Measurements from ENCODE around the gene ACSS2.
"Not testable (repeated sequence)": the region's sequence is repeated elsewhere in the genome, so short reads cannot be mapped to it uniquely, and the experiment has no call there.

The ACSS2 gene

DNA sequence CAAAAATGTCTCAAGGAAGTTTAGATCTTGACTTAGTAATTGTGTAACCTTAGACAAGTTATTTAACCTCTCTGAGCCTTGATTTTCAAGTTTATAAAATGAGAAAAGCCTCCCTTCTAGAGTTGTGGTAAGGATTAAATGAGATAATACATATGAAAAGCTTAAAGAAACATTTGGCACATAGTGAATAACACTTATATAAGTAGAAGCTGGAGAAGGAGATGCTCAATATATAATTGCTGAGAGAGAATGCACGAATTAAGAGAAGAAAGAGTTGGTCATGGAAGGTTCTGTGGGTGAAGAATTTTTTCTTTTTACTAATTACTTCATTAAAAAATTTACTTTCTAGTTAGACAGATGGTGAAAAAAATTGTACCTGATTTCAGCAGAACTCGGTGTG is 5.3 kb downstream of the ACSS2 start:
- Histone ChIP-seq H3K27me3 (ENCODE audit: low read depth) (no peaks in the 10 kb centered on the region), H3K9me3 (no peaks in the 10 kb centered on the region), H3K4me1 (peaks cover 7% of the 10 kb centered on the region), H3K36me3 (replicated peaks) (peaks cover 20% of the 10 kb centered on the region), H3K4me3 (no peak overlapping the region)
- in situ Hi-C loops (cut with MboI; ENCODE audit: low sequenced_read_pairs), result no loop called here
- DNase-seq (ENCODE audit: low spot score in 2 of 2), result no peak

- Histone ChIP-seq H3K27me3 (ENCODE audit: low read depth) (no peaks in the 10 kb centered on the region), H3K4me3 (no peak overlapping the region), H3K36me3 (replicated peaks) (peaks cover 26% of the 10 kb centered on the region), H3K4me1 (peaks cover 7% of the 10 kb centered on the region), H3K9me3 (no peaks in the 10 kb centered on the region)
- in situ Hi-C loops (cut with MboI; ENCODE audit: low sequenced_read_pairs), result no loop called here
- DNase-seq (ENCODE audit: low spot score in 2 of 2), result no peak
Observed at GRCh38 chr20:34883087-34883688, 6.8 kb downstream of the ACSS2 start.

GRCh38 chr20:34883809-34884208 is 7.4 kb downstream of the ACSS2 start:
- Histone ChIP-seq H3K4me3 (no peak overlapping the region), H3K27me3 (ENCODE audit: low read depth) (no peaks in the 10 kb centered on the region), H3K36me3 (replicated peaks) (peaks cover 26% of the 10 kb centered on the region), H3K9me3 (no peaks in the 10 kb centered on the region), H3K4me1 (peaks cover 7% of the 10 kb centered on the region)
- DNase-seq (ENCODE audit: low spot score in 2 of 2), result no peak
- in situ Hi-C loops (cut with MboI; ENCODE audit: low sequenced_read_pairs), result no loop called here

- Histone ChIP-seq H3K9me3 (no peaks in the 10 kb centered on the region), H3K27me3 (ENCODE audit: low read depth) (no peaks in the 10 kb centered on the region), H3K36me3 (replicated peaks) (peaks cover 26% of the 10 kb centered on the region), H3K4me3 (no peak overlapping the region), H3K4me1 (peaks cover 7% of the 10 kb centered on the region)
- no peak for DNase-seq (ENCODE audit: low spot score in 2 of 2)
- in situ Hi-C loops (cut with MboI; ENCODE audit: low sequenced_read_pairs), result no loop called here
Observed at GRCh38 chr20:34884260-34884659, 7.8 kb downstream of the ACSS2 start.

DNA sequence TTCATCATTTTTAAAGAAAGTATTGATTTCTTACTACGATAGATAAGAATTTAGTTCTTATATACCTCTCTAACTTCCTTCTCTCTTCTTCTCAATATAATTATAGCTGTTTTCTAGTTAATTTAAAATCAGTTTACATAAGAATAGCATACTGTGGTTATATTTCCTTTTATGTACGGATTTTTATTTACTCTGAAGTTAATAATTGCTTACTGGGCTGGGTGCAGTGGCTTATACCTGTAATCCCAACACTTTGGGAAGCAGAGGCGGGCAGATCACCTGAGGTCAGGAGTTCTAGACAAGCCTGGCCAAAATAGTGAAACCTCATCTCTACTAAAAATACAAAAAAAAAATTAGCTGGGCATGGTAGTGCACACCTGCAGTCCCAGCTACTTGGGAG is 9.7 kb downstream of the ACSS2 start:
- no peaks in the 10 kb centered on the region for H3K27me3 ChIP-seq (ENCODE audit: low read depth)
- in situ Hi-C loops (cut with MboI; ENCODE audit: low sequenced_read_pairs), result no loop called here
- H3K9me3 ChIP-seq, result no peaks in the 10 kb centered on the region
- DNase-seq (ENCODE audit: low spot score in 2 of 2), result no peak
- peaks cover 26% of the 10 kb centered on the region for H3K36me3 ChIP-seq (replicated peaks)
- H3K4me3 ChIP-seq, result no peak overlapping the region
- H3K4me1 ChIP-seq, result no peaks in the 10 kb centered on the region

- no peak for DNase-seq (ENCODE audit: low spot score in 2 of 2)
- in situ Hi-C loops (cut with MboI; ENCODE audit: low sequenced_read_pairs), result no loop called here
- H3K4me3 ChIP-seq, result no peak overlapping the region
Observed at GRCh38 chr20:34887023-34887422, 10.6 kb downstream of the ACSS2 start.

DNA sequence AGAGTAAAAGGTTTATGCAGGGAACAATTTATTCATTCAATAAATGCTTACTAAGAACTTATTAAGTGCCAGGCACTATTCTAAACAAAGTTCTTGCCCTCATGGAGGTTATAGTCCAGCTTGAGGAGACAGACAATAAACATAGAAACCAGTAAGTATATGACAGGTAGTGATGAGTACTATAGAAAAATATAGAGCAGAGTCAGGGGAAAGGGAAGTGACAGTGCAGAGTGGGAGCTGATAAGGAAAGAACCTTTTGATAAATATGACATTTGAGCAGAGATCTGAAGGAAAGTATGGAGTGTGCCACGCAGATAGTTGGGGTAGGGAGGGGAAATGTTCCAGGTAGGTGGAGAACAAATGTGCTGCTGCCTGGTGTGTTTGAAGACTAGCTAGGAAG is 12.1 kb downstream of the ACSS2 start:
- no peaks in the 10 kb centered on the region for H3K27me3 ChIP-seq (ENCODE audit: low read depth)
- in situ Hi-C loops (cut with MboI; ENCODE audit: low sequenced_read_pairs), result no loop called here
- H3K4me1 ChIP-seq, result no peaks in the 10 kb centered on the region
- H3K36me3 ChIP-seq (replicated peaks), result peaks cover 18% of the 10 kb centered on the region
- DNase-seq (ENCODE audit: low spot score in 2 of 2), result no peak
- no peak overlapping the region for H3K4me3 ChIP-seq
- no peaks in the 10 kb centered on the region for H3K9me3 ChIP-seq

More at GRCh38 chr20:34887023-34887422, 10.6 kb downstream of the ACSS2 start:
- no peaks in the 10 kb centered on the region for H3K9me3 ChIP-seq
- H3K36me3 ChIP-seq (replicated peaks), result peaks cover 26% of the 10 kb centered on the region
- H3K27me3 ChIP-seq (ENCODE audit: low read depth), result no peaks in the 10 kb centered on the region
- no peaks in the 10 kb centered on the region for H3K4me1 ChIP-seq

- in situ Hi-C loops (cut with MboI; ENCODE audit: low sequenced_read_pairs), result no loop called here
- Histone ChIP-seq H3K27me3 (ENCODE audit: low read depth) (no peaks in the 10 kb centered on the region), H3K4me1 (no peaks in the 10 kb centered on the region), H3K4me3 (no peak overlapping the region), H3K9me3 (no peaks in the 10 kb centered on the region), H3K36me3 (replicated peaks) (peaks cover 5% of the 10 kb centered on the region)
- no peak for DNase-seq (ENCODE audit: low spot score in 2 of 2)
Observed at GRCh38 chr20:34891166-34892062, 15.0 kb downstream of the ACSS2 start.

- no peaks in the 10 kb centered on the region for H3K9me3 ChIP-seq
- no peaks in the 10 kb centered on the region for H3K36me3 ChIP-seq (replicated peaks)
- no peaks in the 10 kb centered on the region for H3K27me3 ChIP-seq (ENCODE audit: low read depth)
- in situ Hi-C loops (cut with MboI; ENCODE audit: low sequenced_read_pairs), result no loop called here
- no peak for DNase-seq (ENCODE audit: low spot score in 2 of 2)
- no peaks in the 10 kb centered on the region for H3K4me1 ChIP-seq
- H3K4me3 ChIP-seq, result no peak overlapping the region
Observed at GRCh38 chr20:34892671-34893070, 16.3 kb downstream of the ACSS2 start.

DNA sequence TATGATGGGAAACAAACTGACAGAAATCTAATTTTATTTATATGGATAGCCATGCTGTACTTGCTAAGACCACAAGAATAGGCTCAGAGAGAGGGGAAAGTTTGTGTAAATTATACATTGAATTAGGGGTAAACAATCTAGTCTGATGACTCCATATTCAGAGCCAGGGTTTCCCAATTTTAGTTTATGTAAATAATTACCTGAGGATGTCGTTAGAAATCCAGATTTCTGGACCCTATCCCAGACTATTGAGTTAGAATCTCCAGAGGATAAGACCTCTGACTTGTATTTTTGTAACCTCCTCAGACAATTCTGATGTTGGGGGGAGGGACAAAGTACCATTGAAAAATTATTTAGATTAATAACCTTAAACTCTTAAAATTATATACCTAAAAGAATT is 18.3 kb downstream of the ACSS2 start:
- Histone ChIP-seq H3K36me3 (replicated peaks) (no peaks in the 10 kb centered on the region), H3K9me3 (no peaks in the 10 kb centered on the region), H3K4me3 (no peak overlapping the region), H3K27me3 (ENCODE audit: low read depth) (no peaks in the 10 kb centered on the region), H3K4me1 (no peaks in the 10 kb centered on the region)
- DNase-seq (ENCODE audit: low spot score in 2 of 2), result no peak
- in situ Hi-C loops (cut with MboI; ENCODE audit: low sequenced_read_pairs), result no loop called here

- H3K36me3 ChIP-seq (replicated peaks), result no peaks in the 10 kb centered on the region
- in situ Hi-C loops (cut with MboI; ENCODE audit: low sequenced_read_pairs), result no loop called here
- no peaks in the 10 kb centered on the region for H3K27me3 ChIP-seq (ENCODE audit: low read depth)
- no peak overlapping the region for H3K4me3 ChIP-seq
- DNase-seq (ENCODE audit: low spot score in 2 of 2), result no peak
- H3K4me1 ChIP-seq, result no peaks in the 10 kb centered on the region
- no peaks in the 10 kb centered on the region for H3K9me3 ChIP-seq
Observed at GRCh38 chr20:34895465-34895864, 19.1 kb downstream of the ACSS2 start.

- Histone ChIP-seq H3K4me3 (no peak overlapping the region), H3K9me3 (no peaks in the 10 kb centered on the region), H3K27me3 (ENCODE audit: low read depth) (no peaks in the 10 kb centered on the region), H3K4me1 (no peaks in the 10 kb centered on the region), H3K36me3 (replicated peaks) (no peaks in the 10 kb centered on the region)
- DNase-seq (ENCODE audit: low spot score in 2 of 2), result no peak
- in situ Hi-C loops (cut with MboI; ENCODE audit: low sequenced_read_pairs), result no loop called here
Observed at GRCh38 chr20:34896086-34896621, 19.7 kb downstream of the ACSS2 start.

- H3K27me3 ChIP-seq (ENCODE audit: low read depth); H3K4me1 ChIP-seq; H3K36me3 ChIP-seq (replicated peaks); H3K9me3 ChIP-seq; DNase-seq (ENCODE audit: low spot score in 2 of 2); in situ Hi-C loops (cut with MboI; ENCODE audit: low sequenced_read_pairs); H3K4me3 ChIP-seq: not testable (repeated sequence)
Observed at GRCh38 chr20:34898129-34898528, 21.7 kb downstream of the ACSS2 start.

DNA sequence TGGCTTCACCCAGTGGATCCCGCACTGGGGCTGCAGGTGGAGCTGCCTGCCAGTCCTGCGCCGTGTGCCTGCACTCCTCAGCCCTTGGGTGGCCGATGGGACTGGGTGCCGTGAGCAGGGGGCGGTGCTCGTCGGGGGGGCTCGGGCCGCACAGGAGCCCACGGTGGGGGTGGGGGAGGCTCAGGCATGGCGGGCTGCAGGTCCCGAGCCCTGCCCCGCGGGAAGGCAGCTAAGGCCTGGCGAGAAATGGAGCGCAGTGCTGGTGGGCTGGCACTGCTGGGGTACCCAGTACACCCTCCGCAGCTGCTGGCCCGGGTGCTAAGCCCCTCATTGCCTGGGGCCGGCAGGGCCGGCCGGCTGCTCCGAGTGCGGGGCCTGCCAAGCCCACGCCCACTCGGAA is 22.3 kb downstream of the ACSS2 start:
- H3K4me1 ChIP-seq; H3K27me3 ChIP-seq (ENCODE audit: low read depth); DNase-seq (ENCODE audit: low spot score in 2 of 2); H3K9me3 ChIP-seq; H3K36me3 ChIP-seq (replicated peaks); in situ Hi-C loops (cut with MboI; ENCODE audit: low sequenced_read_pairs); H3K4me3 ChIP-seq: not testable (repeated sequence)

Data from HAP-1 (cell line).